Medulla oblongata (tissue), 1 donor: ENCODE measurements around the gene SPTBN1.

Source experiments
- DNase-seq: peaks from one replicate; pipeline ENCODE4 v3.0.0-alpha.2; 2015; ENCODE audit errors: extremely low spot score

The SPTBN1 gene

DNA sequence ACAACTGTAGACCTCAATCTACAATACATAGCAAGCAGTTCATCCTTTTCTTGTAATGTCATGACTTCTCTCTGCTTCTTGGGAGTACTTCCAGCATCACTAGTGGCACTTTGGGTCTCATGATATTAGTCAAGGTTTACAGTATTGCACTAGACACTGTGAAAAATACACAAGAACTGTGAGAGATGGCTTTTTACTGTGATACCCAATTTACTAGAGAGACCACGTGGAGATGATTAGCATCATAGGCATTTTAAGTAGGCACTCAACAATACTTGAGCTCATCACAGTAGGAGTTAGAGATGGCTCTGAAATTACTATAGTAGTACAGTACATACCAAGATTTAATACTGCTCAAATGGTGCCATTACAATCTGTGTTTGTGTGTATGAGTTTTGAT, 154.6 kb downstream of the SPTBN1 start:
- DNase-seq = no peak

DNA sequence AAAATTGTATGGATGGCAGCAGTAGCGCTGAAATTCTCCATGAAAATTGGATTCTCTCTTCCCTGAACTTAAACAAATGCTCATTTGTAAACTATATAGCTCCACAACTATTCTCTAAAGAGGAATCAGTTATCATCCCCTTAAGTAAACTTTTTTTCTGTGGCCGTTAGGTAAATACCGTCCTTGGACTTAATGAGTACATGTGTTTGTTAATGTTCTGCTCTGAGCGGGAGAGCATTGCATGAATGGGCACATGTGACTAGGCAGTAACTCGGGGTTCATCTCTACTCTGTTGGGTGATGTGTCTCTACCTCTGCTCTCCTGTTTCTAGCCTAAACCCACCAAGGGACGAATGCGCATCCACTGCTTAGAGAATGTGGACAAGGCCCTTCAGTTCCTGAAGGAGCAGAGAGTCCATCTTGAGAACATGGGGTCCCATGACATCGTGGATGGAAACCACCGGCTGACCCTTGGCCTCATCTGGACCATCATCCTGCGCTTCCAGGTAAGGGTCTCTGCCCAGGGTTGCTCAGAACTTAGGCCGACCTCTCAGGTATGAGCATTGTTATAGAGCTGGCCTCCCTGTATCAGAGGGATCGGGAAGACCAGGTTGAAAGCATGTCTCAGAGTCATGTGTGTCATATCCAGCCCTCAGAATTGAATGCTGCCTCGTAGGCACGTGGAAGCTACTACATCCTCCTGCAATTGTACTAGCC, 155.9 kb downstream of the SPTBN1 start:
- no peak for DNase-seq

DNA sequence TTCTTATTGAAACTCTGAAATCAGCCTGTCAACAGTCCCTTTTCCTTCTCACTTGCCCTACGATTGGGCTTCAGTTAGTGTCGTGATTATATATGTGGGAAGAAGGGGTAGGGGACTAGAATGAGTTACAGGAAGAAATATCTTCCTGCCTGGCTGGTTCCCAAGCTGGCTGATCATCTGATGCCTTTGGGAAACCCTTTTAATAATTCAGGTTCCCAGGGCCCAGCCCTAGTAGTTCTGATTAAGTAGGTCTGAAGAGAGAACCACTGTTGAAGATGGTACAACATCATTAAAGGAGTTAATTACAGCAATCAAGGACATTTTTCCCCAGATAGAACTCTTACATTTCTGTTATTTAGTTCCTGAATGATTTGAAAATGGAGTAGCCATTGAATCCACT, 157.3 kb downstream of the SPTBN1 start:
- no peak for DNase-seq

DNA sequence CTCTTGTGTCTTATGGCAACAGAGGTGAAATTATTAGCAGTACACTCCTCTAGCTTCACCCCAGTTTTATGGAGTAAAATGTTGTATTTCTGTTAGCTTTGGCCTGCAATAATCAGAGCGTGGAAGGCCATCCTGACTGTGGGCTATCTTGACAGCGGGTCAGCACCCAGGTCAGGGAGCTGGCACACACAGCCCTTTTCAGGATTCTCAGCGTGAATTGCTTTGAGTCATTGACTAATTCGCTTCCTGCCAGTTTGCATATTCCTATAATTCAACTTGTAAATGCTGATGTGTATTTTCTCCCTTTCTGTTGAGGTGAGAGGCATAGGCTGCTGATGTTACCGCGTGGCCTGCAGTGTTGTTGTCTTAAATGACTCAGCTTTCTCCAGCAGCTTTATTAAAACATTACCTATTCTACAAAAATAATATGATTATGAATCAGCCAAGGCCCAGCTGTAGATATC, 157.7 kb downstream of the SPTBN1 start:
- DNase-seq = no peak

DNA sequence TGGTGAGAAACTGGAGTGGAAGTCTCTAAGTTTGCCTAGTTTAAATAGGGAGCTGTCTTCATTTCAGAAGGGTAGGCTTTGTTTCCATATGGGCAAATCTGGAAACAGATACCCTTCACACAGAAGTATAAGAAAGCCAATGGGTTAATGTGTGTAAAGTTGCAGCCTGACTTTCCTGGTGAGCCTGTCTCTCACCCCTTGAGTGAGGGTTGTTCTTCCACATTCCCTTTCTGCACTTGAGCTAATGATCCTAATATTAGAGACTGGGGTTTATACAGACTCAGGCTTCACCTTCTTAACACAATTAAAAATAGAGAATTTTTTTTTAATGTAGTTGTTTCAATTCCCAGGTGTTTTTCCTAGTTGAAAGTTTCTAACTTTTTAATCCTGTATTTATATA, 158.7 kb downstream of the SPTBN1 start:
- DNase-seq = no peak

DNA sequence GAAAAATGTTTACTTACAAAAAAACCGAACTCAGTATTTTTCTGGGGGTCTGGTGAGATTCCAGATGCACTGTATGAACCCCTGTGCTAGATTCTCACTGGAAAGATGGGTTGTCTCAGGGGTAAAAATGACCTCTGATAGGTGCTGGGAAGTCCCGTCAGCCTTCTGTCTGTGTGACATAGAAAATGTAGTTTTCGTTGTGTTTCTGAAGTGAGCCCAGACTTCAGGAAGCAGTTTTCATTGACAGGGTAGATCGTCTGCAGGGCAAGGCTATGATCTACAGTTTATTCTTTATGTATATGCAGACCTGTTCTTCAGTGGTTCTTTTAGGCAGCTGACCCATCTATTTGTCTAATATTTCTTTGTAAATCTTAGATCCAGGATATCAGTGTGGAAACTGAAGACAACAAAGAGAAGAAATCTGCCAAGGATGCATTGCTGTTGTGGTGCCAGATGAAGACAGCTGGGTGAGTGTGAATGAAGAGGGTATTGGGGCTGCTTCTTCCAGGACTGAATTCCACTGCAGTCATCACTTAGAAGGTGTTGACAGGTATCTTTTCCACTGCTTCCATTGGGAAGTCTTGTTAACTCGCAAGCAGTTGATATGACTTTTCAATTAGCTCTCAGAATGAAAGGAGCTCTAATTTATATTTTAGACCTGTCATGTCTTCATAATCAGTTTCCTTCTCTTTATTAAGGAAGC, 159.9 kb downstream of the SPTBN1 start:
- DNase-seq = no peak

DNA sequence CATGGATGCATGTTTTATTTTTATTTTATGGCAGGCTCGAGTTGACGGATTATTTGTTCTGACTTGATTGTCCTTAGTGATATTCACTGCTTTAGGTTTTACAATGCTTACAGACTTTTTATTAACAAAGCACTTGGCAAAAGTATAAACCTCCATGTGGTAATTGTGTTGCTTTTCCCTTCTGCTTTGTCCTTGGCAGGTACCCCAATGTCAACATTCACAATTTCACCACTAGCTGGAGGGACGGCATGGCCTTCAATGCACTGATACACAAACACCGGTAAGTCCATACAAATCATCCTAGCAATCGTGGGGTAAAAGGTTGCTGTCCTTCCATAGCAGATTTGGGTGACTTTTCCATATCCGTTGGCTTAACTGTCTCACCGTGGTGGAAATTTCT, 161.3 kb downstream of the SPTBN1 start:
- DNase-seq = no peak

DNA sequence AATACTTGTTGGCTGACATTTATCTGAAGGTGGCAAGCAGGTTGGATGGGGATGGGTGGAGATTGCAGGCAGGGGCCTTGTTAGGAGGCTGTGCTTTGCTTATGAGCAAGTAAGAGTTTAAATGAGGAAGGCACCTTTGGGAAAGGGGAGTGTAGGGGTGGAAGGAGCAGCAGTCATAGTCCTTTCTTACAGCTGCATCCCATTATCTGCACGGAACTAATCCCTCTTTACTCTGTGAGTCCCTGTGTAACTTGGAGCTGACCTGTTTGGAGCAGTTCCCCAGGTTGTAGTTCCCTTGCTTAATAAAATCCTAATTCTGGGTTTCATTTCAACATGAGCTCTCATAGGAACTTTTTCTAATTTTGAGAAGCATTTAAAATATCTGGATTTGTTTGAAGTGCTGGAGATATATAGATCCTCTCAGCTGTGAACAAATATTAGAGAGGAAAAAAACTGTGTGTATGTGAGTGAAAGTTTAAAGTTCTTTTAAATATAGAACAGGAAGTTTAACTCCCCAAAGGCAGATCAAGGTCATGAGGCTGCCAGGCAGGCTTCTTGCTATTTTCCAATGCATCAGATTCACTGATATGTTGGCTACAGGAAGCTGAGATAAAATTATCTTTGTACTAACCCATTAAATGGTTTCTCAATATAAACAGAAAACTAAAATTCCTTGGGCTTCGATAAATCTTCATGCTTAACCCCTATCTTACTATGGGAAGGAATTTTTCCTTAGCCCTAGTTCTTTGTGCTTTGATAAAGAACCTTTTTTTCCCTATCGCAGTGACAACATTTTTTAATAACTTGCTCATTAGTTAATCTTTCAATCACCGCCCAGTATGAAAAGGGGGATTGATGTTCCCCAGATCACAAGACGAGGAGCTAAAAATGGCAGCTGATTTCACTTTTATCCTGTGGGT, 162.8 kb downstream of the SPTBN1 start:
- DNase-seq = no peak

DNA sequence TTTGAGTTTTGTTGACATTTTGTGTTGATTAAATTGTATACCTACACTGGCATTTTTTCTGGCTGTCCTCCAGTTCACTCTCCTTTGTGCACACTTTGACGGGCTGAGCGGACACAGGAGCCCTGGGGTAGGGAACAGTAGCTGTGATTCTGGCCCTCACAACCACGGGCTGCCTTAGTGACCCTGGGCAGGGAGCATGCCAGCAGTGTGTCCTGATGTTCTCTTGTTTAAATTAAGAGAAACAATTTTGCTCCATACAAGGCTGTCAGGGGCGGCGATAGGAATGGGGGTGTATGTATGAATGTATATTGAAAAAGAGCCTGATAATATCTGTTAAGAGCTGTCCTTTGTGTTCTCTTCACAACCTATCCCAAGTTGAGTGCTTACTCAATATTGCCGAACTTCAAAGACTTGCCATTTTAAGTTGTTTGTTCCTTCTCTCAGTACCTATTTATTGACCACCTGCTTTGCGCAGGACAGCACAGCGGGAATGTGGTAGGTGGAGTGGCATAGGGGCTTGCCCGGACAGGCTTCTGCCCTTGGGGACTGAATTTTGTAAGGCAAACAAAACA, 163.6 kb downstream of the SPTBN1 start:
- DNase-seq = no peak

DNA sequence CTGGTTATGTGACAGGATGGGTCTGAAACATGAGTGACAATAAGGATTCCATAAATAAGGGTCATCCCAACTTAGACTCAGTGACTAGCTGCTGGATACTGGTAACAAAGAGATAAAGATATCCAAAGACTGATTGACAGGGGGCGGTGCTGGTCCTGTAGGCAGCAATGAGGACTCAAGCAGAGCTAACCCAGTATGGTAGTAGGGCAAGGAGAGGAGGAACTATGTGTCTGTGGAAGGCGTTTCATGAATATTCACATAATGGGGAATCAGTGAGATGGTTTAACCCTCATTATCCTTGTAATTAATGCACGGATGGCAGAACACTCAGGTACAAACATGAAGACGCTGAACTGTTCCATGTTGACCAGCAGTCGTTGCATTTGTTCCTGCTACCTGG, 164.8 kb downstream of the SPTBN1 start:
- no peak for DNase-seq

DNA sequence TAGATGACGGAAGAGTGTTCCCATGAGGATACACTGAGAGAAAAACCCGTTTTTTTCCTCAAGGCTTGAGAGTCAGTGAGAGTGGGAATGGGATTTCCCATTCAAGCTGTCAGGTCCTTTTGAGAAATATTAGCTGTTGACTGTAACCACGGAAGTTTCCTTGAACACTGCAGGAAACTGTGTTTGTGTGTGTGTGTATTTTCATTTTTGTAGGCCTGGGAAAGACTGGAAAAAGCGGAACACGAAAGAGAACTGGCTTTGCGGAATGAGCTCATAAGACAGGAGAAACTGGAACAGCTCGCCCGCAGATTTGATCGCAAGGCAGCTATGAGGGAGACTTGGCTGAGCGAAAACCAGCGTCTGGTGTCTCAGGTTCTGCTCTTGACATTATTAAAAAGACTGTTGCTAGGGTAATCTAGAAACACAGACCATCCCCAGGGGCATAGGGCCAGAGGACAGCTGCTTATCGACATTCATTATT, 168.5 kb downstream of the SPTBN1 start:
- DNase-seq = no peak

DNA sequence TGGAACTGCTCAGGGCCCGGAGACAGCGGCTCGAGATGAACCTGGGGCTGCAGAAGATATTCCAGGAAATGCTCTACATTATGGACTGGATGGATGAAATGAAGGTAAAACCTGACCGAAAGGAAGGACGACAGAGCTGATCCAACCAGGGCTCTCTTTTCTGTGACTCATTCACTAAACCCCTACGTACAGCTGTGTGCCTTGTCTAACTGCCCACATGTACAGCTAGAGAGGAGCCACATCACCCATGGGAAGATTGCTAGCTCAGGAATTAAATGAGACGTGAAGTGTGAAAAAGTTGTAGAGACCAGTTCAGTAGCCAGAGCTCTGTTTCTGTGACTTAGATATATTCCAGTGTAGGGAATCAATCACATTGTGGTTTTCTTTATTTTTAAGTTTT, 170.0 kb downstream of the SPTBN1 start:
- no peak for DNase-seq

DNA sequence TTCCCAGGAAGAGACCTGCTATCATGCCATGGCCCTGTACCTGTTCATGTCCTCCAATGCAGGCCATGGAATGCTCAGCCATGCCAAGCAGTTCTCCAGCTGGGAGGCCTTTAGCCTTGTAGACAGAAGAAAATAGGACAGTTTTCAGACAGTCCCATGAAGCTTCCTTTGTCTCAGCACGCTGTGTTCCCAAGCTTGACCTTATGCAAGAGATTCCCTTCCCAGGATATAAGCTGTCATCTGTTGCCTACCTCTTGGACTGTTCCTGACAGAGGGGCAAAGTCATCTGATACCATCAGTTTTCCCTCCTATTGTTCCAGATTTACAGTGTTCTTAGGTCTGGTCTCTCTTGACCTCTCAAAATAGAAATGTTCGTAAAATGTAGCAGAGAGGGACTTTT, 170.8 kb downstream of the SPTBN1 start:
- DNase-seq = no peak

DNA sequence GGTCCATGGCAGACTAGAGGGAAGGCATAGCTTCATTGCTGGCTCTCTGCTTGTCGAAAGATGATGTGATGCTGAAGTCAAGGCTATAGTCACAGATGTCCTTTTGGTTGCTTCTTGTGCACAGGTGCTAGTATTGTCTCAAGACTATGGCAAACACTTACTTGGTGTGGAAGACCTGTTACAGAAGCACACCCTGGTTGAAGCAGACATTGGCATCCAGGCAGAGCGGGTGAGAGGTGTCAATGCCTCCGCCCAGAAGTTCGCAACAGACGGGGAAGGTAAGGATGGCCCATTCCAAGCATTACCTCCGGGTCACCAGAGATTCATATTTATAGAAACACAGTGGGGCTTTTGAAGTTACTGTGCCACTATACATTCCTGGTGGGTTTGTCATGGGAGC, 171.8 kb downstream of the SPTBN1 start:
- no peak for DNase-seq

DNA sequence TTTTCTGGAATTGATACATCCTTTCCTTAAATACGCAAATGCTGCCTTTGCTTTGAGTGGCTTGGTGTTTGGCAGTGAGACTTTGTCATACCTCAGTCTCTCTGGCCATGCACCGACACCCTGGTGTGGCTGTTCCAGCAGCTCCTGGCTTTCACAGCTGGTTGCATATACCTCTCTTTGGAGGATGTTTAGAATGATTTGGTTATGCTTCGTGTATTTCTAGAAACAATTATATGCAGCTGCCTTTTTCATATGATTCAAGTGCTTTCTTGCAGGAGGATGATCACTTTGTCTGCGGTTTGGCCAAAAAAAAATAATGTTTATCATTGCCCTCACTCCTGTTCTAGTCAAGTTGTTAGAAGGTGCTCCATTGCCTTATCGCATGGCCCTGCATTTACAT, 172.3 kb downstream of the SPTBN1 start:
- DNase-seq = no peak

DNA sequence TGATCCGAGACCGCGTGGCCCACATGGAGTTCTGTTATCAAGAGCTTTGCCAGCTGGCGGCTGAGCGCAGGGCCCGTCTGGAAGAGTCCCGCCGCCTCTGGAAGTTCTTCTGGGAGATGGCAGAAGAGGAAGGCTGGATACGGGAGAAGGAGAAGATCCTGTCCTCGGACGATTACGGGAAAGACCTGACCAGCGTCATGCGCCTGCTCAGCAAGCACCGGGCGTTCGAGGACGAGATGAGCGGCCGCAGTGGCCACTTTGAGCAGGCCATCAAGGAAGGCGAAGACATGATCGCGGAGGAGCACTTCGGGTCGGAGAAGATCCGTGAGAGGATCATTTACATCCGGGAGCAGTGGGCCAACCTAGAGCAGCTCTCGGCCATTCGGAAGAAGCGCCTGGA, 172.8 kb downstream of the SPTBN1 start:
- no peak for DNase-seq

DNA sequence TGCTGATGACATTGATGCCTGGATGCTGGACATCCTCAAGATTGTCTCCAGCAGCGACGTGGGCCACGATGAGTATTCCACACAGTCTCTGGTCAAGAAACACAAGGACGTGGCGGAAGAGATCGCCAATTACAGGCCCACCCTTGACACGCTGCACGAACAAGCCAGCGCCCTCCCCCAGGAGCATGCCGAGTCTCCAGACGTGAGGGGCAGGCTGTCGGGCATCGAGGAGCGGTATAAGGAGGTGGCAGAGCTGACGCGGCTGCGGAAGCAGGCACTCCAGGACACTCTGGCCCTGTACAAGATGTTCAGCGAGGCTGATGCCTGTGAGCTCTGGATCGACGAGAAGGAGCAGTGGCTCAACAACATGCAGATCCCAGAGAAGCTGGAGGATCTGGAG, 173.3 kb downstream of the SPTBN1 start:
- DNase-seq = no peak

DNA sequence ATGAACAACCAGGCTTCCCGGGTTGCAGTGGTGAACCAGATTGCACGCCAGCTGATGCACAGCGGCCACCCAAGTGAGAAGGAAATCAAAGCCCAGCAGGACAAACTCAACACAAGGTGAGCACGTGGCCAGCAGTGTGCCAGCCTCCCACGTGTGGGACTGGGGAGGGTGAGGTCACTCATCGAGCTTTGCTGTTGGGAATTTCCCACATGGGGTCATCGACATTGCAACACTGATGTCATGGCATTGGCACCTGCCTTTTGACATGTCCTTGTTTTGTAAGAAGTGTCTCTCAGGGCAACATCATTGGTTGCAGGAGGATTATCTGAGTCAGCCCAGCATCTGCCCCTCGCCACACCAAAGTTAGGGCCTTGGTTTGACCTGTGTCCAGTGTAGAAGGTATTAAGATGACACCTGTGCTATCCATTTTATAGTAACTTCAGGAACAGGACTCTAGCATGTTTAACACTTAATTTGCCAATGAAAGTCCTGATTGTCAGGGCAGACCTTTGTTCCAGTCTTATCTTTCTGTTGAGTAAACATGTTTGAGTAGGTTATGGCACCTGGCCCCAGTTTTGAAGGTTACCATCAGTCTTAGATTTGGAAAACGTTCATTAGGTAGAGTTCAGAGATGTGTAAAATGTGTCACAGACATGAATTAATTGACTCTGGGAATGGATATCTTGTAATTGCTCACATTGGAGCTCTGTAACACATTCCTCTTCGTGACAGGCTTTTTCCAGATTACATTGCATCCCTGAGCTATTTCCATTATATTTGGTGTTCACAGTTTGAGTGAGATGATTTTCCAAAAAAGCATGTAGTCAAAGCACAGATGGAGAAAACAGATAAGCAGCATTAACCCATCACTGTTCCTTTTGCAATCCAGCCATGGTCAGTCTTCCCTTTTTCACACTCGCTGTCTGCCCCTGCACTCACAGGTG, 174.1 kb downstream of the SPTBN1 start:
- DNase-seq = no peak

DNA sequence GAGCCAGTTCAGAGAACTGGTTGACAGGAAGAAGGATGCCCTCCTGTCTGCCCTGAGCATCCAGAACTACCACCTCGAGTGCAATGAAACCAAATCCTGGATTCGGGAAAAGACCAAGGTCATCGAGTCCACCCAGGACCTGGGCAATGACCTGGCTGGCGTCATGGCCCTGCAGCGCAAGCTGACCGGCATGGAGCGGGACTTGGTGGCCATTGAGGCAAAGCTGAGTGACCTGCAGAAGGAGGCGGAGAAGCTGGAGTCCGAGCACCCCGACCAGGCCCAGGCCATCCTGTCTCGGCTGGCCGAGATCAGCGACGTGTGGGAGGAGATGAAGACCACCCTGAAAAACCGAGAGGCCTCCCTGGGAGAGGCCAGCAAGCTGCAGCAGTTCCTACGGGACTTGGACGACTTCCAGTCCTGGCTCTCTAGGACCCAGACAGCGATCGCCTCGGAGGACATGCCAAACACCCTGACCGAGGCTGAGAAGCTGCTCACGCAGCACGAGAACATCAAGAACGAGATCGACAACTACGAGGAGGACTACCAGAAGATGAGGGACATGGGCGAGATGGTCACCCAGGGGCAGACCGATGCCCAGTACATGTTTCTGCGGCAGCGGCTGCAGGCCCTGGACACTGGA, 174.9 kb downstream of the SPTBN1 start:
- DNase-seq = no peak

DNA sequence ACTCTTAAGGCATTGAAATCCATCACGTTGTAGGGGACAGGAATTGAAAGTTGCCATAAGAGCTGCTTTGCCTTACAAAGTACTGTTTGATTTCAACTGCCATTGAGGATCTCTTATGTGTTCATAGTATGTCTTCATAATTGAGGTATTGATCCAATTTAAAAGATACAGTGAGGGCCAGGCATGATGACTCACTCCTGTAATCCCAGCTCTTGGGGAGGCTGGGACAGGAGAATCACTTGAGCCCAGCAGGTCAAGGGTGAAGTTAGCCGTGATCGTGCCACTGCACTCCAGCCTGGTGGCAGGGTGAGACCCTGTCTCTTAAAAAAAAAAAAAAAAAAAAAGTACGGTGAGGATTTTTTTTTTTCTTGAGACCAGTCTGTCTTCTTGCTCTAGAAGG, 175.6 kb downstream of the SPTBN1 start:
- DNase-seq = no peak
